Activated naive CD4-positive, alpha-beta T cell treated with anti-CD3 and anti-CD28 coated beads, Interleukin-2, amount 10 ng/mL, durations not matched to agents 5 hours and 36 hours (primary cell): ENCODE results near the gene NFYB. TPM values are rescaled to one million over a fixed set of nuclear protein-coding genes. Genes with fewer than 3 reads are reported as not detected.

Source experiments
- total RNA-seq, 2 experiments: library from RNA; stranded (reverse); gene quantifications; one replicate each; pipeline ENCODE4 v1.2.3, GENCODE V29; 2021

The NFYB gene
- 10 to 100 TPM; 22.7 to 22.9 TPM for total RNA-seq

GRCh38 chr12:104137902-104138796 lies at the start of gene NFYB:
Gene NFYB (minus strand): TSS chr12:104138210. CDS start chr12:104135453, 2,757 bp downstream.

Other genes starting within 250 kb of the NFYB start
- 100 to 1,000 TPM; 310 to 315 TPM for gene HSP90B1, start 207.8 kb downstream of the NFYB start, total RNA-seq
- 10 to 100 TPM; 29.1 to 34.5 TPM for gene TDG, start 172.3 kb downstream of the NFYB start, total RNA-seq
- gene GLT8D2, start 88.0 kb downstream of the NFYB start, total RNA-seq, result under 1 TPM in 1 of 2 experiments, not detected in 1; 0.22 TPM
- gene HCFC2, start 73.7 kb downstream of the NFYB start, total RNA-seq, result 10 to 100 TPM; 14.1 to 15.3 TPM
- 10 to 100 TPM; 67.4 to 81.0 TPM for gene TXNRD1, start 77.6 kb upstream of the NFYB start, total RNA-seq
- gene EID3, start 165.5 kb upstream of the NFYB start, total RNA-seq, result 1 to 10 TPM; 5.5 to 5.8 TPM